ENCODE results near the gene SRGAP1. TPM values are rescaled to one million over a fixed set of nuclear protein-coding genes. Genes with fewer than 3 reads are reported as not detected.

SRGAP1 gene
- total RNA-seq, 4 donors from 2014 or later: 7.6 to 17.5 (median 14.6) TPM

GRCh38 chr12:63981343-63981742 is 136.8 kb downstream of the SRGAP1 start:
- H3K4me3 ChIP-seq: no peak overlapping the region
- peak overlapping the region in 3 of 4 donors; percentile 25 to 46 (median 45) for H3K27ac ChIP-seq (replicated peaks in 1 of 4)
- H3K9me3 ChIP-seq: no peaks in the 10 kb centered on the region
- WGBS: 57% methylated on average over 2 of the region's 2 CpGs
- H3K4me1 ChIP-seq: peaks cover 4 to 29% (median 24%) of the 10 kb centered on the region in 4 donors
- intact Hi-C loops (cut with DNase I): no loop called here
- peaks cover 0 to 6% (median 0%) of the 10 kb centered on the region in 4 donors for H3K36me3 ChIP-seq
- H3K27me3 ChIP-seq: no peaks in the 10 kb centered on the region
- no peak for DNase-seq (ENCODE audit: extremely low spot score)
- no peak for TF ChIP-seq EP300 (IDR thresholded peaks at IDR 0.05)

DNA sequence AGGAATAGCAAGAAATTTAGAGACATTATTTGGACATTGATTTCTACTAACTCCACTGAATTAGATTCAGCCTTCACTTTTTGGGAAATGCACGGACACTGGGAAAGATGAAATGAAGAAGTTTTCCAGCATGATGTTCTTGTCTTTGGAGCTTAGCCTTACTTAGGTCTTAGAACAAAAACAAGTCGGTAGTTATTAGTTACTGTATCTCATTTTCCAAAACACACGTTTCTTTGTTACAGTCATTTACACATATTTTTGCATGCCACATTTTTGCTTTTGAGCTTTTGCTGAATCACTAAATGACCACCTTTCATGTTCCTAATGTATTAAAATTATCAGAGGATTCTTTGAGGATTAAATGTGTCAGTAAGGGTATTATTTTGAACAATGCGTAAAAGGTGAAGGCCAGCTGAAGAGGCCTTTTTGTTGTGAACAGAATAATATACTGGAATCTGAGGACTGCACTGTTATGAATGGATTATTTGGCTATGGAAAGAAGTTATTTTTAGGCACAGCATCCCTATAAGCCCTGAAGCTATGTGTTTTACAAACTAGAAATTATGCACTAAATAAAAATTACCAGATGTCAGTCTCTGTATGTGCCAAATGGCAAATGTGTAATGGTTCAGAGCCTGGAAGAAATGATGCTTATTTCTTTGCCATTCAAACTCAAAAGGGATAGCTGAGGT is 138.2 kb downstream of the SRGAP1 start:
- WGBS: 23% methylated on average over 4 of the region's 4 CpGs
- H3K27ac ChIP-seq (replicated peaks in 1 of 4): peak overlapping the region; percentile 32 to 59 (median 50)
- no peak for DNase-seq (ENCODE audit: extremely low spot score)
- H3K27me3 ChIP-seq: no peaks in the 10 kb centered on the region
- peaks cover 0 to 6% (median 0%) of the 10 kb centered on the region in 4 donors for H3K36me3 ChIP-seq
- no peak overlapping the region for H3K4me3 ChIP-seq
- H3K9me3 ChIP-seq: no peaks in the 10 kb centered on the region
- intact Hi-C loops (cut with DNase I): no loop called here
- H3K4me1 ChIP-seq: peaks cover 4 to 29% (median 24%) of the 10 kb centered on the region in 4 donors
- TF ChIP-seq, protein P1, sequence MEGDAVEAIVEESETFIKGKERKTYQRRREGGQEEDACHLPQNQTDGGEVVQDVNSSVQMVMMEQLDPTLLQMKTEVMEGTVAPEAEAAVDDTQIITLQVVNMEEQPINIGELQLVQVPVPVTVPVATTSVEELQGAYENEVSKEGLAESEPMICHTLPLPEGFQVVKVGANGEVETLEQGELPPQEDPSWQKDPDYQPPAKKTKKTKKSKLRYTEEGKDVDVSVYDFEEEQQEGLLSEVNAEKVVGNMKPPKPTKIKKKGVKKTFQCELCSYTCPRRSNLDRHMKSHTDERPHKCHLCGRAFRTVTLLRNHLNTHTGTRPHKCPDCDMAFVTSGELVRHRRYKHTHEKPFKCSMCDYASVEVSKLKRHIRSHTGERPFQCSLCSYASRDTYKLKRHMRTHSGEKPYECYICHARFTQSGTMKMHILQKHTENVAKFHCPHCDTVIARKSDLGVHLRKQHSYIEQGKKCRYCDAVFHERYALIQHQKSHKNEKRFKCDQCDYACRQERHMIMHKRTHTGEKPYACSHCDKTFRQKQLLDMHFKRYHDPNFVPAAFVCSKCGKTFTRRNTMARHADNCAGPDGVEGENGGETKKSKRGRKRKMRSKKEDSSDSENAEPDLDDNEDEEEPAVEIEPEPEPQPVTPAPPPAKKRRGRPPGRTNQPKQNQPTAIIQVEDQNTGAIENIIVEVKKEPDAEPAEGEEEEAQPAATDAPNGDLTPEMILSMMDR (IDR thresholded peaks at IDR 0.05): no peak

DNA sequence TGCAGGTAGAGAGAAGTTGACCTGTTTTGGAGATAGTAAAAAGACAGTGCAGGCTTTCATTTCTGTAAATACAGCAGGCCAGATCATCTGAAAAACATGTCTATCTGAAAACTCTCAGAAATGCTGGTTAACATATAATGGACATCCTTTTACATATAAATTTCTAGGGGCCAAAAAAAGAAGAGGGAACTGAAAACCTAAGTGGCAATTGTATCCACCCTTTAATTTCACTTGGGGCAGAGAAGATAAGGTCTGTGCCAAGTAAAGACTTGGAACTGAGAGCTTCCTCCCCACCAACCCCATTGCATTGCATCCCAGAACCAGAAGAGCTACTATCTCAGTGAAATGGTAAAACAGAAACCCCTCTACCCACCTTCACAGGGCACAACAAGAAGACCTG is 141.0 kb downstream of the SRGAP1 start:
- DNase-seq (ENCODE audit: extremely low spot score): no peak
- Histone ChIP-seq H3K27ac (replicated peaks in 1 of 4) (no peak overlapping the region), H3K36me3 (peaks cover 0 to 6% (median 0%) of the 10 kb centered on the region in 4 donors), H3K4me1 (peaks cover 16 to 51% (median 48%) of the 10 kb centered on the region in 4 donors), H3K27me3 (no peaks in the 10 kb centered on the region), H3K4me3 (no peak overlapping the region), H3K9me3 (no peaks in the 10 kb centered on the region)
- intact Hi-C loops (cut with DNase I): no loop called here
- TF ChIP-seq POLR2AphosphoS5 (IDR thresholded peaks at IDR 0.05) (no peak), EP300 (IDR thresholded peaks at IDR 0.05) (no peak), POLR2A (IDR thresholded peaks at IDR 0.05; ENCODE audit: low read depth) (no peak)
- TF ChIP-seq, protein P1 (IDR thresholded peaks at IDR 0.05): no peak

DNA sequence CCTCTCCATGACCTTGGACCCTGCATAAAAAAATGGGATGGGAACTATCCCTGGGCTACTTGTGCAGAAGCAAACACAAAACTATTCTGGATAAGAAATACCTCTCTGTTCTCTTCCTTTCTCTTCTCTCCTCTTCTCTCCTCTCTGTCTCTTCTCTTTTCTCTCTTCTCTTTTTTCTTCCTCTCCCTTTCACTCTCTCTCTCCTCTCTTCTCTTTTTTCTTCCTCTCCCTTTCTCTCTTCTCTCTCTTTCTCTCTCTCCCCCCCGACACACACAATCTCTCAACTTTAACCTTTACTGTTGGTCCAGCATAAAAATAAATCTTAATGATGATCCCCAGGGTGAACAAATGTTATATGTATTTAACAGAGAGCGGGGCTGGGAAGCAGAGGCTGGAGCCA is 141.4 kb downstream of the SRGAP1 start:
- 83% methylated on average over 2 of the region's 2 CpGs for whole genome bisulfite sequencing
- TF ChIP-seq POLR2AphosphoS5 (IDR thresholded peaks at IDR 0.05): no peak
- TF ChIP-seq, protein P1 (IDR thresholded peaks at IDR 0.05): no peak
- no peak for DNase-seq (ENCODE audit: extremely low spot score)
- Histone ChIP-seq H3K27ac (replicated peaks in 1 of 4) (no peak overlapping the region), H3K4me3 (no peak overlapping the region), H3K27me3 (no peaks in the 10 kb centered on the region), H3K9me3 (no peaks in the 10 kb centered on the region), H3K4me1 (peaks cover 16 to 56% (median 53%) of the 10 kb centered on the region in 4 donors), H3K36me3 (peaks cover 0 to 6% (median 0%) of the 10 kb centered on the region in 4 donors)
- intact Hi-C loops (cut with DNase I): no loop called here

DNA sequence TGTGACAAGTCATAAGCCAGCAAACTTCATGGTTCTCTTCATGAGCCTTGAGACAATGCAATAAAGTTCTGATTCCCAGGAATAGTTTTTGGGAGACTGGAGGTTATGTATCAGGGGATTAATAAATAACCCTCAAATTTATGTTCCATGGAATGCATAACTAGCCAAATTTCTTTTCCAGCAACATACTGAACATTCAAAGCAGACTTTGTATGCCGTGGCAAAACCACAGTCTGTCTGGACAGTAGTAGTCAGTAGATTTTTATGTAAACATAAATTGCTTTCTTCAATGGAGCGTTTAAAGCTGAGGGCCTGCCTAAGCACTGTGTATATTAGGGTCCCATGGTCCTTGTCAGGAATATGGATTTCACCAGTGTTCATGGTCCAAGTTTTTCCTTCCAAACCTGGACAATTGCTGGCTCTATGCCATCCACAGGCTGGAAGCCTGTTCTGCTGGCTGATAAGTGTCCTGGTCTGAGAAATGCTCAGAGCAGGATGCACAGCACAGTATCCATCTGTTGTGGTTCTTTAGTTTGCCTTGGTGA is 144.9 kb downstream of the SRGAP1 start:
- no peak for TF ChIP-seq POLR2A (IDR thresholded peaks at IDR 0.05; ENCODE audit: low read depth)
- TF ChIP-seq, protein P1 (IDR thresholded peaks at IDR 0.05): no peak
- TF ChIP-seq EP300 (IDR thresholded peaks at IDR 0.05): no peak
- no peak for TF ChIP-seq POLR2AphosphoS5 (IDR thresholded peaks at IDR 0.05)
- Histone ChIP-seq H3K9me3 (no peaks in the 10 kb centered on the region), H3K4me3 (no peak overlapping the region), H3K27me3 (no peaks in the 10 kb centered on the region), H3K36me3 (peaks cover 0 to 6% (median 0%) of the 10 kb centered on the region in 4 donors), H3K27ac (replicated peaks in 1 of 4) (peak overlapping the region in 1 of 4 donors; percentile 60), H3K4me1 (peaks cover 19 to 61% (median 56%) of the 10 kb centered on the region in 4 donors)
- 21% methylated on average over 2 of the region's 2 CpGs for WGBS
- intact Hi-C loops (cut with DNase I): no loop called here
- DNase-seq (ENCODE audit: extremely low spot score): no peak
